GM12878 (cell line): Measurements from ENCODE around the gene CDC123. TPM values are rescaled to one million over a fixed set of nuclear protein-coding genes. Genes with fewer than 3 reads are reported as not detected.

Source experiments
- ATAC-seq: fragments of 200-7000 bp; cut with Tn5 transposase; 3 replicates; pipeline ENCODE4 v1.9.1; 2020; ENCODE audit warnings: mild to moderate bottlenecking, moderate library complexity
- BruUV-seq: library from RNA; stranded (reverse); fragments of 400-500 nt; replicated peaks from 2 replicates; lab custom pipeline; 2021; lab: Mats Ljungman, UMichigan
- CTCF ChIA-PET: fragments of 300-600 bp; sonication (Branson Sonifier 250); formaldehyde crosslinking; extraction: SDS; loops from one replicate; lab custom pipeline; 2021; ENCODE audit warnings: inconsistent platforms; lab: Yijun Ruan, JAX
- POLR2A ChIA-PET: fragments of 350-600 bp; formaldehyde crosslinking; extraction: SDS; loops from one replicate; lab custom pipeline; 2021; ENCODE audit warnings: inconsistent platforms; lab: Charles Lee
- RAD21 ChIA-PET: fragments of 300-600 bp; sonication (Branson Sonifier 250); formaldehyde crosslinking; loops from one replicate; lab custom pipeline; 2023; ENCODE audit warnings: antibody characterized with exemption; ENCODE audit not compliant: unreplicated experiment; lab: Charles Lee
- SMC1A ChIA-PET: fragments of 300-600 bp; sonication (Branson Sonifier 250); formaldehyde crosslinking; loops from one replicate; lab custom pipeline; 2023; ENCODE audit not compliant: unreplicated experiment, uncharacterized antibody; lab: Charles Lee
- DNase-seq: peaks from one replicate; pipeline ENCODE4 v3.0.0-alpha.2; 2011; ENCODE audit warnings: low read depth, low spot score
- FAIRE-seq: peaks from 3 replicates; lab custom pipeline; 2011; peaks lifted over from hg19 to GRCh38; lab: Jason Lieb, UNC
- H2AFZ ChIP-seq: 2 replicates; pipeline ENCODE4 v1.6.0; 2011; ENCODE audit warnings: low read depth, low read length, control low read depth; ENCODE audit not compliant: control insufficient read depth
- H3K27ac ChIP-seq: 2 replicates; pipeline ENCODE4 v1.5.1; 2011; ENCODE audit warnings: control low read depth; ENCODE audit not compliant: control insufficient read depth, insufficient read depth
- H3K27me3 ChIP-seq, 2 experiments: replicated peaks in 1 of 2; 2 replicates each; pipeline versions ENCODE4 v1.6.0 to v1.6.1; 2011; ENCODE audit warnings: low read length in 1 of 2; ENCODE audit not compliant: control insufficient read depth in 2 of 2, insufficient read depth in 2 of 2
- H3K36me3 ChIP-seq, 2 experiments: 2 replicates each; pipeline ENCODE4 v1.5.1; 2011; ENCODE audit warnings: low read length in 1 of 2; ENCODE audit not compliant: control insufficient read depth in 2 of 2, insufficient read depth in 2 of 2
- H3K4me1 ChIP-seq: 2 replicates; pipeline ENCODE4 v1.6.1; 2011; ENCODE audit warnings: mild to moderate bottlenecking, low read length, moderate library complexity, mixed read lengths; ENCODE audit not compliant: control insufficient read depth, insufficient read depth
- H3K4me2 ChIP-seq: 2 replicates; pipeline ENCODE4 v1.6.0; 2011; ENCODE audit warnings: control low read depth; ENCODE audit not compliant: control insufficient read depth, insufficient read depth
- H3K4me3 ChIP-seq: fragments of 200-600 bp; sonication (generic); 2 replicates; pipeline ENCODE4 v1.5.1; 2016
- H3K79me2 ChIP-seq: 2 replicates; pipeline ENCODE4 v1.6.0; 2011; ENCODE audit warnings: low read length; ENCODE audit not compliant: control insufficient read depth, insufficient read depth
- H3K9ac ChIP-seq: 2 replicates; pipeline ENCODE4 v1.8.0; 2011; ENCODE audit warnings: low read length, control low read depth, mixed read lengths; ENCODE audit not compliant: control insufficient read depth, insufficient read depth
- H3K9me3 ChIP-seq: replicated peaks from 3 replicates; pipeline ENCODE4 v1.5.1; 2011; ENCODE audit warnings: mild to moderate bottlenecking, low read length; ENCODE audit not compliant: control insufficient read depth, insufficient read depth
- H4K20me1 ChIP-seq: 2 replicates; pipeline ENCODE4 v1.6.0; 2011; ENCODE audit not compliant: control insufficient read depth, insufficient read depth
- NFYA ChIP-seq: IDR thresholded peaks from 2 replicates; pipeline ENCODE4 v1.6.1; 2011; ENCODE audit warnings: low read depth, mild to moderate bottlenecking, low read length, improper control_type of control experiment, borderline replicate concordance
- SMAD1 ChIP-seq: fragments of 450-650 bp; IDR thresholded peaks from 2 replicates; pipeline ENCODE4 v1.6.1; 2018; ENCODE audit warnings: mild to moderate bottlenecking, low read depth; ENCODE audit not compliant: partially characterized antibody
- STAT1 ChIP-seq: fragments of 450-650 bp; conservative IDR thresholded peaks from 2 replicates; pipeline ENCODE4 v1.6.1; 2014; ENCODE audit warnings: antibody characterized with exemption, mild to moderate bottlenecking
- SUPT20H ChIP-seq: IDR thresholded peaks from 2 replicates; pipeline ENCODE4 v1.6.1; 2011; ENCODE audit warnings: low read depth, mild to moderate bottlenecking, low read length, moderate library complexity, borderline replicate concordance; ENCODE audit not compliant: control insufficient read depth
- TBL1XR1 ChIP-seq: IDR thresholded peaks from 2 replicates; pipeline ENCODE4 v1.6.1; 2012; ENCODE audit warnings: low read depth, low read length, improper control_type of control experiment
- ZBED1 ChIP-seq: IDR thresholded peaks from 2 replicates; pipeline ENCODE4 v1.6.1; 2016; ENCODE audit warnings: borderline replicate concordance
- WGBS: methylation state at CpG from one replicate; pipeline ENCODE4 v1.1.6; 2016; ENCODE audit warnings: low lambda C conversion rate; ENCODE audit not compliant: insufficient replicate concordance, insufficient coverage; ENCODE audit errors: missing lambda C conversion rate; 5-methylcytosine and 5-hydroxymethylcytosine counted together
- in situ Hi-C: fragments of 300-500 bp; cut with MboI; formaldehyde crosslinking; loops from 9 replicates; pipeline ENCODE4 v1.14.3; 2018; ENCODE audit warnings: mixed read lengths
- intact Hi-C: fragments of 100-400 bp; cut with micrococcal nuclease; formaldehyde crosslinking; loops from one replicate; pipeline ENCODE4 v1.14.2; 2022; ENCODE audit not compliant: unreplicated experiment
- polyA plus RNA-seq, 11 experiments: library from polyadenylated mRNA; depleted of rRNA in 4 of 11; unstranded in 6 of 11; stranded (reverse) in 5 of 11; fragments of >200 nt; fragmentation: Nextera tagmentation in 4 of 11; fragmentation: Illumina TruSeq in 1 of 11; extraction: Ambion mirVana in 4 of 11; extraction: Trizol in 1 of 11; gene quantifications; 1 replicate in 1 of 11; 2 replicates in 10 of 11; pipeline versions ENCODE4 v1.2.1 to v1.2.3, GENCODE V29; 2011 to 2016; ENCODE audit warnings: inconsistent platforms in 2 of 11, missing spikeins in 2 of 11, low read depth in 1 of 11
- total RNA-seq, 4 experiments: library from RNA; depleted of rRNA in 3 of 4; stranded (reverse); fragments of >200 nt in 3 of 4; fragmentation: Illumina TruSeq in 1 of 4; extraction: Trizol in 1 of 4; gene quantifications; 2 replicates each; pipeline versions ENCODE4 v1.2.1 to v1.2.3, GENCODE V29; 2013 to 2021

CDC123 gene
- total and polyA plus RNA-seq, 10 of the 15 experiments (the other 5 are each of a cell fraction or from before 2014, with no cell fraction given) = 128 to 360 (median 209) TPM

DNA sequence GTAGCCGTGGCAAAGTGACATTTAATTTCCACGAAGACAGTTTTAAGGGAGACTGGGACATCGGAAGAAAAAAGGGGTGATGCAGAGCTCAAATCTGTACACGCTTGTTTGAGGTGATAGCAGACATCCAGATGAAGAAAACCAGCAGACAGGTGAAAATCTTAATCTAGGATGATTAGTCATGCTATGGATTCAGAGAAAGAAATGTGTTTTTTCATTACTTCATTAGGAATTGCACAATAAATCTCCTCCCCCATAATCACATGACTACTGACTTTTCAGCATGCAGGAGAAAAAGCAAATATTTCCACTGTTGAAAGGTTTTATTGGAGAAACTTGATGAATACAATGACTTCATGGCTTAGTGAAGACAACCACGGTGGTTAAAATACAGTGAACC lies 2.8 kb upstream of the CDC123 start:
- ChIA-PET CTCF (interaction anchor here (0.5 to 1.7 kb wide), 2 partner anchors 21 to 426 kb away, joined by 4 read pairs; no protein-coding TSS in a partner anchor), SMC1A (interaction anchor here (0.5 to 2.1 kb wide), 3 partner anchors 199 to 517 kb away, joined by 3 to 4 read pairs (median 3); no protein-coding TSS in a partner anchor)
- in situ Hi-C loops (no loop called here), intact Hi-C loops (no loop called here)
- ATAC-seq = no peak
- H3K4me1 ChIP-seq = peaks cover 3% of the 10 kb centered on the region; the same call in 1 of the 2 replicates
- H2AFZ ChIP-seq = no peak overlapping the region
- BruUV-seq = TSS peak; percentile 24
- H3K4me3 ChIP-seq = no peak overlapping the region
- H4K20me1 ChIP-seq = no peaks in the 10 kb centered on the region; the same call in 1 of the 2 replicates
- no peak for FAIRE-seq
- H3K79me2 ChIP-seq = peaks cover 67% of the 10 kb centered on the region
- no peak for TF ChIP-seq ZBED1
- no peak for TF ChIP-seq TBL1XR1
- no peak for TF ChIP-seq STAT1
- no peak for TF ChIP-seq SMAD1
- TF ChIP-seq NFYA = no peak
- no peak for TF ChIP-seq SUPT20H
- TF ChIP-seq, all 136 proteins: peak for 0
- Histone ChIP-seq H3K9ac (no peak overlapping the region), H3K27ac (no peak overlapping the region), H3K9me3 (no peaks in the 10 kb centered on the region), H3K36me3 (0 out of 4 replicates have a peak, but pooled peaks cover 0 to 2% of the 10 kb centered on the region in 2 experiments), H3K27me3 (no peaks in the 10 kb centered on the region), H3K4me2 (no peak overlapping the region; the same call in 1 of the 2 replicates)
- no peak for DNase-seq
- 80% methylated on average over 5 of the region's 5 CpGs for WGBS
- ChIA-PET POLR2A (interaction anchor here (0.9 kb wide), 1 partner anchor 11 kb away, joined by 3 read pairs; no protein-coding TSS in a partner anchor), RAD21 (no interaction called here)
